Mesendoderm (in vitro differentiated cells): ENCODE data around the gene CFAP57. TPM values are rescaled to one million over a fixed set of nuclear protein-coding genes. Genes with fewer than 3 reads are reported as not detected.

Experiments
- DNase-seq: peaks from one replicate; pipeline ENCODE4 v3.0.0; 2013
- H2AK5ac ChIP-seq: 2 replicates; pipeline ENCODE4 v1.6.1; 2013; ENCODE audit warnings: low read length, inconsistent platforms
- H2BK120ac ChIP-seq: 2 replicates; pipeline ENCODE4 v1.6.1; 2013; ENCODE audit warnings: low read depth, mild to moderate bottlenecking, low read length, moderate library complexity, mixed read lengths
- H2BK15ac ChIP-seq: replicated peaks from 2 replicates; pipeline ENCODE4 v1.6.1; 2013; ENCODE audit warnings: low read depth, mild to moderate bottlenecking, moderate library complexity
- H2BK5ac ChIP-seq: 2 replicates; pipeline ENCODE4 v1.6.1; 2013; ENCODE audit warnings: low read length, inconsistent platforms
- H3K18ac ChIP-seq: 2 replicates; pipeline ENCODE4 v1.6.1; 2013; ENCODE audit warnings: mild to moderate bottlenecking, low read length, mixed read lengths
- H3K23ac ChIP-seq: one replicate; pipeline ENCODE4 v1.6.1; 2013; ENCODE audit warnings: low read length
- H3K27ac ChIP-seq: 2 replicates; pipeline ENCODE4 v1.5.1; 2013; ENCODE audit warnings: low read depth, mild to moderate bottlenecking, inconsistent platforms, low read length, moderate library complexity
- H3K27me3 ChIP-seq: 2 replicates; pipeline ENCODE4 v1.6.1; 2013; ENCODE audit warnings: low read length, control low read depth, mild to moderate bottlenecking, inconsistent platforms; ENCODE audit not compliant: insufficient read depth, poor library complexity
- H3K36me3 ChIP-seq: 2 replicates; pipeline ENCODE4 v1.6.1; 2013; ENCODE audit warnings: low read length, inconsistent platforms; ENCODE audit not compliant: control insufficient read depth, insufficient read depth
- H3K4ac ChIP-seq: one replicate; pipeline ENCODE4 v1.6.1; 2013; ENCODE audit warnings: low read depth, mild to moderate bottlenecking, low read length, moderate library complexity
- H3K4me1 ChIP-seq: 2 replicates; pipeline ENCODE4 v1.6.1; 2013; ENCODE audit warnings: low read depth, low read length, inconsistent platforms; ENCODE audit not compliant: control insufficient read depth
- H3K4me2 ChIP-seq: 2 replicates; pipeline ENCODE4 v1.6.1; 2013; ENCODE audit warnings: low read length
- H3K4me3 ChIP-seq: 2 replicates; pipeline ENCODE4 v1.5.1; 2013; ENCODE audit warnings: mild to moderate bottlenecking, low read length
- H3K56ac ChIP-seq: one replicate; pipeline ENCODE4 v1.6.1; 2013; ENCODE audit warnings: low read length
- H3K79me1 ChIP-seq: 2 replicates; pipeline ENCODE4 v1.6.1; 2013; ENCODE audit warnings: low read length, inconsistent platforms
- H3K79me2 ChIP-seq: 2 replicates; pipeline ENCODE4 v1.6.1; 2013; ENCODE audit warnings: mild to moderate bottlenecking, low read length; ENCODE audit not compliant: control insufficient read depth, insufficient read depth
- H3K9ac ChIP-seq: 2 replicates; pipeline ENCODE4 v1.6.1; 2013; ENCODE audit warnings: low read length, inconsistent platforms
- H4K5ac ChIP-seq: one replicate; pipeline ENCODE4 v1.6.1; 2013; ENCODE audit warnings: low read length
- H4K8ac ChIP-seq: one replicate; pipeline ENCODE4 v1.6.1; 2013; ENCODE audit warnings: low read depth, mild to moderate bottlenecking, control low read depth, low read length, moderate library complexity
- WGBS: extraction: QIAGEN DNeasy Blood & Tissue Kit; methylation state at CpG from one replicate; pipeline ENCODE4 v1.1.7; 2013; ENCODE audit warnings: low lambda C conversion rate, missing lambda C conversion rate; ENCODE audit not compliant: insufficient coverage; ENCODE audit errors: extremely low coverage; 5-methylcytosine and 5-hydroxymethylcytosine counted together
- small RNA-seq: library from polyadenylated mRNA; stranded (forward); fragments of <200 nt; extraction: miRNeasy Mini kit (QIAGEN cat#:217004); gene quantifications from one replicate; pipeline ENCODE3, GENCODE V24; 2013; ENCODE audit not compliant: insufficient read depth

The CFAP57 gene

GRCh38 chr1:43302721-43303470 is 130.8 kb downstream of the CFAP57 start:
- Histone ChIP-seq H2AK5ac (no peak overlapping the region), H3K4me2 (no peak overlapping the region), H3K4me1 (no peaks in the 10 kb centered on the region), H3K18ac (no peak overlapping the region), H3K4ac (no peak overlapping the region), H3K27me3 (no peaks in the 10 kb centered on the region), H3K79me1 (no peaks in the 10 kb centered on the region), H3K4me3 (no peak overlapping the region), H3K36me3 (no peaks in the 10 kb centered on the region), H4K8ac (no peak overlapping the region), H2BK5ac (no peak overlapping the region), H2BK120ac (no peak overlapping the region), H3K23ac (no peak overlapping the region), H3K9ac (no peak overlapping the region), H3K56ac (no peak overlapping the region), H3K79me2 (no peaks in the 10 kb centered on the region), H2BK15ac (no peak overlapping the region), H3K27ac (no peak overlapping the region), H4K5ac (no peak overlapping the region)
- DNase-seq = no peak
- WGBS = no CpG with 5 or more reads among the region's 7 CpGs

GRCh38 chr1:43303471-43304313 is 131.6 kb downstream of the CFAP57 start:
- Histone ChIP-seq H3K4ac (no peak overlapping the region), H4K8ac (no peak overlapping the region), H3K27ac (no peak overlapping the region), H3K79me1 (no peaks in the 10 kb centered on the region), H4K5ac (no peak overlapping the region), H3K4me2 (no peak overlapping the region), H2BK120ac (no peak overlapping the region), H2BK5ac (no peak overlapping the region), H3K9ac (no peak overlapping the region), H2BK15ac (no peak overlapping the region), H3K56ac (no peak overlapping the region), H2AK5ac (no peak overlapping the region), H3K36me3 (no peaks in the 10 kb centered on the region), H3K4me3 (no peak overlapping the region), H3K79me2 (no peaks in the 10 kb centered on the region), H3K23ac (no peak overlapping the region), H3K27me3 (no peaks in the 10 kb centered on the region), H3K4me1 (no peaks in the 10 kb centered on the region), H3K18ac (no peak overlapping the region)
- no CpG with 5 or more reads among the region's 8 CpGs for WGBS
- no peak for DNase-seq

Small RNA genes lying within 50 kb of the gene (small RNA-seq; reads per million reads assigned to genes)
- gene RNA5SP46 = not detected
